ENCODE measurements around the gene MIS18A.

MIS18A gene, protein sequence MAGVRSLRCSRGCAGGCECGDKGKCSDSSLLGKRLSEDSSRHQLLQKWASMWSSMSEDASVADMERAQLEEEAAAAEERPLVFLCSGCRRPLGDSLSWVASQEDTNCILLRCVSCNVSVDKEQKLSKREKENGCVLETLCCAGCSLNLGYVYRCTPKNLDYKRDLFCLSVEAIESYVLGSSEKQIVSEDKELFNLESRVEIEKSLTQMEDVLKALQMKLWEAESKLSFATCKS

DNA sequence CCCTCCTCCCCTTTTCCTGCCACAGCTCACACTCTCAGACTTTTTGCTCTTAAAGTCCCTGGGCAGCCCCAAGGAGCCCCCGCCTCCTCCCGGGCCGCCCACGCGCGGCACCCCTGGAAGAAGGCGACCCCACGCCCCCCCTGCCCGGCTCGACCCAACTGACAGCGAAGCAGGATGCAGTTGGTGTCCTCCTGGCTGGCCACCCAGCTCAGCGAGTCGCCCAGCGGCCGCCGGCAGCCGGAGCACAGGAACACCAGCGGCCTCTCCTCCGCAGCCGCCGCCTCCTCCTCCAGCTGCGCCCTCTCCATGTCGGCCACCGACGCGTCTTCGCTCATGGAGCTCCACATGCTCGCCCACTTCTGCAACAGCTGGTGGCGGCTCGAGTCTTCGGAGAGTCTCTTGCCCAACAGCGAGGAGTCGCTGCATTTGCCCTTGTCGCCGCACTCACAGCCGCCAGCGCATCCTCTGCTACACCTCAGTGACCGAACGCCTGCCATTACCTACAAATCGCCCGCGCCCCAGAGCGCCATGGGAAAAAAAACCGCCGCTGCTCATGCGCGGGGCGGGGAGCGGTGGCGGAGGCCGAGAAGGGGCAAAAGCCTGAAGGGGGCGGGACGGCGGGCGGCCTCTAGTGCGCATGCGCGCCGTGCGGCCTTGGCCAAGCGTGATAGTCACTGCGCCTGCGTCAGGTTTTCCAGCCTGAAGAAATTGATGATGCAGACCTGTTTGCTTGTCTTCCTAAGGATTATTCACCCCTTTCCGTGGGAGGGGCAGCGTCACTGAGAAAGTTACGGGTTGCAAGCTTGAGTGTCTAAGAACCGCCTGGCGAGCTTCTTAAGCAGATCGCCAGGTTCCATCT, at the start of gene MIS18A:
Gene MIS18A (minus strand): TSS at position 532 of the 859 bp plus-strand sequence. CDS start 35 bp downstream, at position 497.
- DNase-seq (ENCODE audit: low spot score in 2 of 2) (peak; percentile 98 to 99), ATAC-seq (peak; percentile 91)
- peaks cover 37% of the 10 kb centered on the region for H3K36me3 Mint-ChIP-seq
- no peaks in the 10 kb centered on the region for H3K9me3 Mint-ChIP-seq
- peak within 1 kb of the TSS; percentile 98 for H3K27ac Mint-ChIP-seq
- H3K4me3 Mint-ChIP-seq: peak within 1 kb of the TSS; percentile 98
- H3K4me1 Mint-ChIP-seq: peaks cover 36% of the 10 kb centered on the region

DNA sequence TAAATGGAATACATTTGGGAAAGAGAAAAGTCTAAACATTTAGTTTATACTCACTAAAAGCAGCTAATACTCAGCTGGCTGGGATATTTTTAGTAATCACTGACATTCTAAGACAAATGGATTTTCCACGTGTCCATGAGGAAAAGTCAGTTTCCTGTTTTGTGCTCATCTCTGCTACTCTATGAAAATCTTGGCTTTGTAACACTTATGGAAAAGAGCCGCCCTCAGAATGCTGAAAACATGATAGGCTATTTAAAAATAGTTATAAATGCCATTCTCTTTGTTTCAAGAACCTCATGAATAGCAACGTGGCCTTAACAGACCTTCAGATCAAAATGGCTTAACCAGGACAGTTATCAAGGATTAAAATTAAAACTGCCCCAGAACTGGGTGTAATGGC, 49.7 kb upstream of the MIS18A start:
- no peaks in the 10 kb centered on the region for H3K9me3 Mint-ChIP-seq
- H3K36me3 Mint-ChIP-seq: peaks cover 99% of the 10 kb centered on the region
- ATAC-seq (no peak), DNase-seq (ENCODE audit: low spot score in 2 of 2) (no peak)
- H3K27ac Mint-ChIP-seq: peak overlapping the region; percentile 26
- no peaks in the 10 kb centered on the region for H3K4me1 Mint-ChIP-seq
- no peak overlapping the region for H3K4me3 Mint-ChIP-seq

DNA sequence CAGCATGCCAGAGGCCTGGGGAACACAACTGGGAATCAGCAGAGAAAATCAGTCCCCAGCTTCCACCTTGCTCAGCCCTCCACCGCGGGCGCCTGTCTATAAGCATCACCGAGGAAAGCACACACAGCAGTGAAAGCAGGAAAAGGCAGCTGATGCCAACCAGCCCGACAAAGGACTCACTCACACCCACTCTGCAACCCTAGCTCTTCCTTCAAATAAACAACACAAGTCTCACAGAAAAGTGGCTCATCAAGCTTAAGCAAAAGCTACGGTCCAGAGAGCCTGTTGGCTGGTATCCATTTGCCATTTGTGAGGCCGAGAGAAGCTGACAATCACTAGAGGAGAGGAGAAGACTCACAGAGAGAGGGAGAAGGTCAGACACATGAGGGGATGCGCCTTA, 46.9 kb upstream of the MIS18A start:
- H3K27ac Mint-ChIP-seq: peak overlapping the region; percentile 15
- ATAC-seq (no peak), DNase-seq (ENCODE audit: low spot score in 2 of 2) (no peak)
- no peaks in the 10 kb centered on the region for H3K9me3 Mint-ChIP-seq
- H3K4me3 Mint-ChIP-seq: no peak overlapping the region
- H3K4me1 Mint-ChIP-seq: no peaks in the 10 kb centered on the region
- H3K36me3 Mint-ChIP-seq: peaks cover 99% of the 10 kb centered on the region

DNA sequence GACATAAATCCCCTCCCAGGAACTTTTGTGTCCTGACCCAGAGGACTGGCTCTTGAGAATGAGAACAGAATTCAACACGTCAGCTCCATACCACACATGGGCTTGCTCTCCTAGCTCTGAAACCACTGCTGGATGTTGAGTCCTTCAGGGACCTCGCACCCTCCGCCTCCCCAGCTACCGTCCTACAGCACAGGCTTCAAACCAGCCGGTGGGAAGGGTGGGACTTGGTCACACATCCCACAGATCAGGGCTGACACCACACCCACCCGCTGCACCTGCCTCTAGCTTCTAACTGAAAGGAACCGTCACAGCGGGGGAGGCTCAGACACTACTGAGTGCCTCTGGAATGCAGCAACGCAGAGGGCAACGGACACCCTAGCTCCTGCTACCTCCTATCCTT, 43.8 kb upstream of the MIS18A start:
- ATAC-seq: no peak
- no peaks in the 10 kb centered on the region for H3K4me1 Mint-ChIP-seq
- H3K36me3 Mint-ChIP-seq: peaks cover 98% of the 10 kb centered on the region
- H3K27ac Mint-ChIP-seq: no peak overlapping the region
- H3K9me3 Mint-ChIP-seq: no peaks in the 10 kb centered on the region
- no peak overlapping the region for H3K4me3 Mint-ChIP-seq
- DNase-seq (ENCODE audit: low spot score in 2 of 2): no peak

DNA sequence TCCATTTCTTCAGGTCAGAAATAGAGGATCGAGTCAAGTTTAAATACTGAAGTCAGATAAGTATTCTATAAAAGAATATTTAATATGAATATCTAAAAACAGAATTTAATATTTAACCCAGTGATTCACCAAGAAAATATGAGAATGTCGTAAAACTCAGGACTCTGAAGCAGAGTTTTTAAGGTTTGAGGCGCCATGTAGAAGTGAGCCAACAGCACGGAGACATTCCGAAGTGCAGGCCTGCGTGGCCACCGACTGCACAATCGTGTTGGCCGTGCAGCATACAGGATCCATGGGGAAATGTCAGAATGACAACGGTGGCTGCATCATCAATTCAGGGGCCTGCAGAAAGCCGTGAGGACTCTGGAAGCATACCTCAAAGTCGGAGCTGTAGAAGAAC, 43.3 kb upstream of the MIS18A start:
- ATAC-seq (no peak), DNase-seq (ENCODE audit: low spot score in 2 of 2) (no peak)
- Mint-ChIP-seq H3K27ac (no peak overlapping the region), H3K4me3 (no peak overlapping the region), H3K9me3 (no peaks in the 10 kb centered on the region), H3K4me1 (no peaks in the 10 kb centered on the region), H3K36me3 (peaks cover 98% of the 10 kb centered on the region)

DNA sequence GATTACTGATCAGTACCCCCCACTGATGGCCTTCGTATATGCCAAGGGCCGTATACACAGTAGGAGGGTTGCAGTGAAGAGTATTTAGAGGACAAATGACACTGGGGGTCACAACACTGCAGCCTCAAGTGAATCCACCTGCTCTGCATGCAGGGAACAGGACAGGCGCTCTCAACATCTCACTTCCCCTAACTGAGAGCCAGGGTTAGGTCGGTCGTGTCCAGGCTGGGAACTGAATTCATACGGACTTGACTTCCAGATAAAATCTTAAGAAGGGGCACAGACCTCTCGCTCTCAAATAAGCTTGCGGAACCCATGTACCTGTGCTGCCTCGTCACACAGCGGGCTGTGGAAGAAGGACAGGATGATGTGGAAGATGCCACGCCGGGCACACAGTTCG, 42.6 kb upstream of the MIS18A start:
- Mint-ChIP-seq H3K4me1 (no peaks in the 10 kb centered on the region), H3K36me3 (peaks cover 96% of the 10 kb centered on the region), H3K27ac (no peak overlapping the region), H3K4me3 (no peak overlapping the region), H3K9me3 (no peaks in the 10 kb centered on the region)
- DNase-seq (ENCODE audit: low spot score in 2 of 2): no peak
- peak; percentile 11 for ATAC-seq

DNA sequence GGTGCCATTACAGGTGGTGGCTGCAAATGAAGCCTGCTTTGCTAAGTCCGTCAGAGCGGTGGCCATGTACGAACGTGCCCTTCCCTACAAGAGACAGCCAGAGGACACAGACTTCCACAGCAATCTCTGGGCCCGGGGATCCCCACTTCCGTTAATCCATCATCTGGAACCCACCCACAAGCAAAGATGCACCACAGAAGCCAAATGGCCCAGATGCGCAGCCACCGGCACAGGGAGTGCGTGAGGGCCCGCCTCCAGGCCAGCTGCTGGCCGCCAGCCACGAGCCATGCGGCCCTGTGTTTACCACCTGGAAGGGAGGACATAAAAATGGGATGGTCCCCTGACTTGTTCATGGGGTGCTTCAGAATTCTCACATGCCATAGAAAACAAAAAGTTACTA, 41.9 kb upstream of the MIS18A start:
- no peak overlapping the region for H3K27ac Mint-ChIP-seq
- H3K36me3 Mint-ChIP-seq: peaks cover 95% of the 10 kb centered on the region
- DNase-seq (ENCODE audit: low spot score in 2 of 2) (no peak), ATAC-seq (no peak)
- H3K4me3 Mint-ChIP-seq: no peak overlapping the region
- H3K4me1 Mint-ChIP-seq: no peaks in the 10 kb centered on the region
- H3K9me3 Mint-ChIP-seq: no peaks in the 10 kb centered on the region

DNA sequence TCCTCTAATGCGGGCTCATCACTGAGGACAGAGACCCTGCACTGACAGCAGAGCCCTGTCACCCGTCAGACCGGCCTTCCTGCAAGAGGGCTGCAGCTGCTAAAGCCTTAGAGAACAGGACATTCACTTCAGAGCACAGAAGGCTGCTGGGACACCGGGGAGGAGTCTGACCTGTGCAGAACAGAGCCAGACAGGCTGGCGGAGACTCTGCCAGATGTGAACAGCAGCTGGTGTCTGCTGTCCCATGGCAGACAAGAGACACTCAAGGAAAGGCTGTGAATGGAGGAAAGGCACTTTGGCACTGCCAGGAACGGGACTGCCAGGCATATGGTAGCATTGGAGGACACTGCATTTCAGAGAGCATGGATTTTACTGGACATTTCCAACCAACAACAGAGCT, 41.2 kb upstream of the MIS18A start:
- H3K4me1 Mint-ChIP-seq: no peaks in the 10 kb centered on the region

DNA sequence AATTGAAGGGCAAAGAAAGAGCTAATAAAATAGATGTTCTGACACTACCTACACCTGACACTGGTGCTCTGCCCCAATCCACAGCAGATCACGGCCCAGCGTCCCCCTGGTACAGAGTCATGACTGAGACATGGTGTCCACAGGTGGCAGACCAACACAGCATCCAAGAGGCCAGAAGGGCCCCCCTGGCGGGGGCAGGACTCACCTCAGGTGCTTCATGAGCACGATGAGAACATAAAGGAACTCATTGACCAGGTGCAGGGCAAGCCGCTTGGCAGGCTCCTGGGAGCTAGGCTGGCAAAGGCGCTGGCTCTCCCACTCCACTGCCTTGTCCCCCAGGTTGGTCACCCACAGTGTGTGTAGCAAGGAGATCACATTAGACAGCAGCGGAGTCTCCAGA, 40.2 kb upstream of the MIS18A start:
- H3K4me1 Mint-ChIP-seq: no peaks in the 10 kb centered on the region
- H3K9me3 Mint-ChIP-seq: no peaks in the 10 kb centered on the region
- H3K36me3 Mint-ChIP-seq: peaks cover 94% of the 10 kb centered on the region
- DNase-seq (ENCODE audit: low spot score in 2 of 2) (no peak), ATAC-seq (no peak)
- H3K4me3 Mint-ChIP-seq: no peak overlapping the region
- no peak overlapping the region for H3K27ac Mint-ChIP-seq

More for the DNA sequence above, 41.2 kb upstream of the MIS18A start:
- no peaks in the 10 kb centered on the region for H3K9me3 Mint-ChIP-seq
- H3K4me3 Mint-ChIP-seq: no peak overlapping the region
- peaks cover 94% of the 10 kb centered on the region for H3K36me3 Mint-ChIP-seq
- no peak for ATAC-seq
- DNase-seq (ENCODE audit: low spot score in 2 of 2): no peak
- peak overlapping the region; percentile 37 for H3K27ac Mint-ChIP-seq

DNA sequence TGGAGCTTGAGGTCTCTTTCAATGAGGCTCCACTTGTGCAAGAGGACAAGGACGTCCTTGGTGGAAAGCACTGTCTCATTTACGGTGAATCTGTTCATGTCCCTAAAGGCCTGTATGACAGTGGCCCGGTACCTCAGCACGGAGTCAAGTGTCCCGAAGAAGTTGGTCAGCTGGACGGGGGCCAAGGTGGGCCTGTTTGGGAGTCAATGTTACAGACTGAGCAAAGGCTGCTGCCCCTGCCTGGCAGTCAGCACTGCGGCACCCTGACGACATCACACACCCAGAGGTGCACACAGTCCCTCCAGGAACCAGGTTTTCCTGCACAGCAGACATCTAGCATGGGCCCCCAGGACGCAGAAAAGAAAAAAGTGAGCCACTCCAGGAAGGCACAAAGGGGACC, 38.9 kb upstream of the MIS18A start:
- ATAC-seq (no peak), DNase-seq (ENCODE audit: low spot score in 2 of 2) (no peak)
- Mint-ChIP-seq H3K27ac (peak overlapping the region; percentile 29), H3K36me3 (peaks cover 93% of the 10 kb centered on the region), H3K4me3 (no peak overlapping the region), H3K9me3 (no peaks in the 10 kb centered on the region), H3K4me1 (no peaks in the 10 kb centered on the region)

DNA sequence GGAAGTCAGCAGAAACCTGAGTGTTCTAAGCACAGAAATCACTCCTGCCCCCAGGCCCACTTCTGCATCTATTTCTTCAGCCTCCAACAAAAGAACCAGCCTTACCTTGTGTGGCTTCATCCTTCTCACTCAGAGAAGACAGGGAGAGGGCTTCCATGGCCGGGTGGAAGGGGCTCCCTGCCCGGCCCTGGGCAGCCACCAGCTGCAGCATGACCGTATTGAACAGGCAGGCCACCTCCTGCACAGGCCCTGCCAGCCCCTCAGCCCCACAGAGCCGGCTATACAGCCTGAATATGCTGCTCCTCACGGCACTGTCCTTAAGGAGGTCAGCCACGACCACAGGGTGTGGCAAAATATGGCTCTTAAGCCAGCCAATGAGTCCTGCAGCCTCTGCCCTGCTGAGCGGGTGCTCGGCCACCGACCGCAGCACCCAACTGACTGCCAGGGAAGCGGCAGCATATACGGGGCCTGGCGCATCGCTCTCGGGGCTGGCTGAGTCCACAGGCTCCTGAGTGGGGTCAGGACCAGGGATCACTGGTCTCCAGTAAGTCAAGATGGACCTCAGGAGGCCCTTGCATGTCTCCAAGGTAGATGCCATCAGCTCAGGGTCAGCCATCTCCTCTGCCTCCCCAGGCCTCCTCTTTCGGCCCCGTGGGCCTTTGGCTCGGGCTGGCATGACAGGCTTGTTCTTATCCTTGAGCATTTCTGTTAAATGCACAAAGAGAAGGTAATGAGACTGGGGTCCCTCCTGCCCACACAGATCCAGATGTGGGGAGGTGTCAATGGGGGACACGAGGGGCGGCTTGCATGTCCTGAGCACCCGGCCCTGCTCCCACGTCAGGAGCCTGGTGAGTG, 37.7 kb upstream of the MIS18A start:
- H3K4me3 Mint-ChIP-seq: no peak overlapping the region
- no peak for DNase-seq (ENCODE audit: low spot score in 2 of 2)
- H3K4me1 Mint-ChIP-seq: no peaks in the 10 kb centered on the region
- peaks cover 92% of the 10 kb centered on the region for H3K36me3 Mint-ChIP-seq
- peak overlapping the region; percentile 29 for H3K27ac Mint-ChIP-seq
- no peaks in the 10 kb centered on the region for H3K9me3 Mint-ChIP-seq
- ATAC-seq: peak; percentile 28

DNA sequence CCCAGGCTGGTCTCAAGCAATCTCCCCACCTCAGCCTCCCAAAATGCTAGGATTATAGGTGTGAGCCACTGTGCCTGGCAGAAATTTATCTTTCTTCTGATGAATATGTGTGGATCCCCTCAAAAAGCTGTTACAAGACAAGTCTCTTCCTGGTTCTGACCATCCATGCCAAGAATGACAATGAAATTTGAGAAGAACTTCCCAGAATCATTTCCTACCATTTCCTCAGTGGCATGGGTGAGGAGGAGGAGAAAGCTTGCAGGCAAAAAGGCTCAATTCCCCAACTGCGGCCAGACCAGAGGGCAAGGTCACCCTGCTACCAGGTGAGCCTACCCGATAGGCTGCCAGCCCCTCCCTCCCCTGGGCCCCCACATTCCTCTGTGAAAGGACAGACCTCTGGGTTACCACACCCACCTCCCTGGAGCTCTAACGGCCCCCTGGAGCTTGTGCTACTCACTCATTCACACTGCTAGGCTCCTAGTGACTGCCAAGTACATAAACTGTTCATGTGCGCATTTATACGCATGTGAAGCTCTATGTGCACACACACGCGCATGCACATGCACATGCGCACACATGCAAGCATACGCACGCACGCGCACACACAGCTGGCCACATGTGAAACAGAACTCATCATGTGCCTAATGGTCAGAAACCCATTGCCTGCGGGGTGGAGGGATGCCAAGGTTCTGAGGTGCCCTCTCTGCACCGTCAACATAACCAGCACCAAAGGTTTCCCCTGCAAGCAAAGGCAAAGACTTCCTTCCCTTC, 36.8 kb upstream of the MIS18A start:
- ATAC-seq: no peak
- no peaks in the 10 kb centered on the region for H3K4me1 Mint-ChIP-seq
- H3K27ac Mint-ChIP-seq: no peak overlapping the region
- DNase-seq (ENCODE audit: low spot score in 2 of 2): no peak
- H3K4me3 Mint-ChIP-seq: no peak overlapping the region
- peaks cover 84% of the 10 kb centered on the region for H3K36me3 Mint-ChIP-seq
- no peaks in the 10 kb centered on the region for H3K9me3 Mint-ChIP-seq

DNA sequence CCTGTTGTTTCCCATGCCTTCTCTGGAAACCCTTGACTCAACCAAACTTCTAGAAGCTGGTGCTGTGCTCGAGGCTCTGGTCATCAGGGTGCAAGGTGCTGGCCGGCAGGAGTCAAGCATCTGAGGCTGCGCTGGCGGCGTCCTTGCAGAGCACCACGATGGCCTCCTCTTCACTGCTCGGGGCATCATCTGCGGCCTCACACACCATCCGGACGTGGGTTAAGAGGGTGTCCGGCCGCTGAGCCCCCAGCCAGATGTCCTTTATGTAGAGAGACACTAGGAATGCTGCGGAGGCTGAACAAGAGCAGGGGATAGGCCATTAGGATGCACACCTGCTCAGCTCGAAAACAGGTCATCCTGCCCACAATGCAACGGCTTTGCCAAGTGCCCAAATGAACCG, 36.0 kb upstream of the MIS18A start:
- no peak overlapping the region for H3K27ac Mint-ChIP-seq
- H3K36me3 Mint-ChIP-seq: peaks cover 81% of the 10 kb centered on the region
- H3K9me3 Mint-ChIP-seq: no peaks in the 10 kb centered on the region
- H3K4me3 Mint-ChIP-seq: no peak overlapping the region
- no peak for DNase-seq (ENCODE audit: low spot score in 2 of 2)
- ATAC-seq: no peak
- H3K4me1 Mint-ChIP-seq: no peaks in the 10 kb centered on the region

DNA sequence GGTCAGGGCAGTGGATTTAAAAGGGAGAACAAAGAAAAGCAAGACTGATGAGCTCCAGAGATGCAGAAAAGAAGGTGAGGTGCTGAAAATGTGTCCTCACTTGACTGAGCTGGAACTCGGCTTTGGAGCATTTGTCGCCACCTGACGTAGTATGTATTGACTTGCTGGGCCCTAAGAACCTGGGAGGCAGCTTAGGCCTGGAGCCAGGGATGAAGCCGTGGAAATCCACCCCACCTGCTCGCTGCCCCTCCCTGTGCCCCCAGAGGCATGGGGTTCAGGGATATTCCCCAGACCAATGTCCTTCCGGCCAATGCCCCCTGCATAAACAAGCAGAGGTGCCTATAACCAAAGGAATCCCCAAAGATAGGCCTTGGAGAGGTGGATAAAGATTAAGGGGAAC, 34.1 kb upstream of the MIS18A start:
- H3K36me3 Mint-ChIP-seq: peaks cover 71% of the 10 kb centered on the region
- ATAC-seq: no peak
- no peak overlapping the region for H3K4me3 Mint-ChIP-seq

DNA sequence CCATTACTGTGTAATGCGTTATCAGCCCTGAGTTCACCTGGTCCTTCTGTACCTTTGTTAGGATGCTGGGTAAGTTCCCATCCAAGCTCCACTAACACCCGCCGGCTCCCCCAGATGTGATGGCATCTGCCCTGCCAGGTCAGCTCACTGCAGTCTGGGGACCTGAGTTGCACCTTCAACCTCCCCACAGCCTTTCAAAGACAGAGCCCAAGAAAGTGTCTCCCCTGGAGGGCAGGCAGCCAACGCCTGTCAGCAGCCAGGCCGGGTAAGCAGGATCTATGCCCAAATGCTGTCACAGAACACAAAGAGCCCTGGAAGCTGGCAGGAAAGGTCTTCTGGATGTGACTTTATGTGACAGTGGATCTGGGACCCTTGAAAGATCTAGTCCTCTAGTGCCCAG, 33.5 kb upstream of the MIS18A start:
- H3K36me3 Mint-ChIP-seq: peaks cover 66% of the 10 kb centered on the region

More for the DNA sequence above, 34.1 kb upstream of the MIS18A start:
- DNase-seq (ENCODE audit: low spot score in 2 of 2): no peak
- no peak overlapping the region for H3K27ac Mint-ChIP-seq
- H3K4me1 Mint-ChIP-seq: no peaks in the 10 kb centered on the region
- no peaks in the 10 kb centered on the region for H3K9me3 Mint-ChIP-seq

More for the DNA sequence above, 33.5 kb upstream of the MIS18A start:
- H3K4me1 Mint-ChIP-seq: no peaks in the 10 kb centered on the region
- no peak for DNase-seq (ENCODE audit: low spot score in 2 of 2)
- H3K4me3 Mint-ChIP-seq: no peak overlapping the region
- H3K27ac Mint-ChIP-seq: peak overlapping the region; percentile 26
- H3K9me3 Mint-ChIP-seq: no peaks in the 10 kb centered on the region
- no peak for ATAC-seq

All from stimulated activated effector memory CD8-positive, alpha-beta T cell treated with anti-CD3 and anti-CD28 coated beads, Interleukin-12 subunit alpha, Interleukin-12 subunit beta, amount 100 ng/mL, for 72 hours (primary cell).